Nephron (organoid): ENCODE data around the gene ADK.
A peak's percentile ranks its signal among the peaks of the same experiment; 100 is the strongest.

Experiments used
- H3K27ac Mint-ChIP-seq, 3 experiments: 2 replicates each; pipeline ENCODE4 v1.8.0; 2020; ENCODE audit warnings: mixed read lengths in 3 of 3, mild to moderate bottlenecking in 2 of 3, moderate library complexity in 1 of 3
- H3K27me3 Mint-ChIP-seq: 2 replicates; pipeline ENCODE4 v1.8.0; 2021; ENCODE audit warnings: low read depth, mild to moderate bottlenecking, moderate library complexity, mixed read lengths
- H3K36me3 Mint-ChIP-seq: 2 replicates; pipeline ENCODE4 v1.8.0; 2020; ENCODE audit warnings: low read depth, mixed read lengths
- H3K4me1 Mint-ChIP-seq: 2 replicates; pipeline ENCODE4 v1.8.0; 2020; ENCODE audit warnings: mixed read lengths
- H3K4me3 Mint-ChIP-seq, 3 experiments: 2 replicates each; pipeline ENCODE4 v1.8.0; 2020; ENCODE audit warnings: mild to moderate bottlenecking in 3 of 3, mixed read lengths in 3 of 3, moderate library complexity in 2 of 3
- H3K9me3 Mint-ChIP-seq: 2 replicates; pipeline ENCODE4 v1.8.0; 2020; ENCODE audit warnings: mixed read lengths
- CTCF ChIP-seq, 3 experiments: fragments of 200-600 bp; sonication (generic); IDR thresholded peaks; one replicate each; pipeline ENCODE4 v1.5.0; 2021; ENCODE audit warnings: antibody characterized with exemption in 3 of 3; ENCODE audit not compliant: unreplicated experiment in 3 of 3

Gene ADK

GRCh38 chr10:74171625-74172024 is 20.6 kb downstream of the ADK start:
- no peak for TF ChIP-seq CTCF (IDR thresholded peaks at IDR 0.05; ENCODE audit: unreplicated experiment in 3 of 3)
- Mint-ChIP-seq H3K9me3 (no peaks in the 10 kb centered on the region), H3K27me3 (no peaks in the 10 kb centered on the region), H3K36me3 (no peaks in the 10 kb centered on the region), H3K4me3 (no peak overlapping the region), H3K27ac (no peak overlapping the region), H3K4me1 (peaks cover 20% of the 10 kb centered on the region)

GRCh38 chr10:74174521-74174920 is 23.5 kb downstream of the ADK start:
- H3K27me3 Mint-ChIP-seq = no peaks in the 10 kb centered on the region
- H3K4me3 Mint-ChIP-seq = peak overlapping the region; percentile 46 to 67 (median 65)
- TF ChIP-seq CTCF (IDR thresholded peaks at IDR 0.05; ENCODE audit: unreplicated experiment in 3 of 3) = no peak
- H3K9me3 Mint-ChIP-seq = no peaks in the 10 kb centered on the region
- peaks cover 18% of the 10 kb centered on the region for H3K4me1 Mint-ChIP-seq
- peak overlapping the region in 1 of 3 experiments; percentile 6 for H3K27ac Mint-ChIP-seq
- no peaks in the 10 kb centered on the region for H3K36me3 Mint-ChIP-seq

- Mint-ChIP-seq H3K4me1 (peaks cover 17% of the 10 kb centered on the region), H3K27me3 (no peaks in the 10 kb centered on the region), H3K27ac (peak overlapping the region; percentile 89 to 95 (median 95)), H3K4me3 (peak overlapping the region; percentile 87 to 95 (median 92)), H3K9me3 (no peaks in the 10 kb centered on the region), H3K36me3 (no peaks in the 10 kb centered on the region)
- TF ChIP-seq CTCF (IDR thresholded peaks at IDR 0.05; ENCODE audit: unreplicated experiment in 3 of 3) = no peak
Observed at GRCh38 chr10:74175510-74176379, 24.7 kb downstream of the ADK start.

GRCh38 chr10:74176380-74177139 is 25.5 kb downstream of the ADK start:
- H3K27me3 Mint-ChIP-seq = no peaks in the 10 kb centered on the region
- H3K4me1 Mint-ChIP-seq = peaks cover 14% of the 10 kb centered on the region
- H3K36me3 Mint-ChIP-seq = no peaks in the 10 kb centered on the region
- peak overlapping the region; percentile 87 to 95 (median 92) for H3K4me3 Mint-ChIP-seq
- peak overlapping the region; percentile 89 to 95 (median 95) for H3K27ac Mint-ChIP-seq
- no peaks in the 10 kb centered on the region for H3K9me3 Mint-ChIP-seq
- no peak for TF ChIP-seq CTCF (IDR thresholded peaks at IDR 0.05; ENCODE audit: unreplicated experiment in 3 of 3)

- peak overlapping the region; percentile 87 to 95 (median 92) for H3K4me3 Mint-ChIP-seq
- H3K27me3 Mint-ChIP-seq = no peaks in the 10 kb centered on the region
- H3K36me3 Mint-ChIP-seq = no peaks in the 10 kb centered on the region
- H3K4me1 Mint-ChIP-seq = peaks cover 12% of the 10 kb centered on the region
- no peak for TF ChIP-seq CTCF (IDR thresholded peaks at IDR 0.05; ENCODE audit: unreplicated experiment in 3 of 3)
- H3K27ac Mint-ChIP-seq = peak overlapping the region; percentile 70 to 95 (median 95)
- no peaks in the 10 kb centered on the region for H3K9me3 Mint-ChIP-seq
Observed at GRCh38 chr10:74177140-74177677, 26.2 kb downstream of the ADK start.
